ENCODE data around the gene PLEKHO1. TPM values are rescaled to one million over a fixed set of nuclear protein-coding genes. Genes with fewer than 3 reads are reported as not detected.
A peak's percentile ranks its signal among the peaks of the same experiment; 100 is the strongest.

The PLEKHO1 gene
- polyA plus RNA-seq, 1 of the 3 experiments (the other 2 are of a cell fraction) = 33.5 TPM

DNA sequence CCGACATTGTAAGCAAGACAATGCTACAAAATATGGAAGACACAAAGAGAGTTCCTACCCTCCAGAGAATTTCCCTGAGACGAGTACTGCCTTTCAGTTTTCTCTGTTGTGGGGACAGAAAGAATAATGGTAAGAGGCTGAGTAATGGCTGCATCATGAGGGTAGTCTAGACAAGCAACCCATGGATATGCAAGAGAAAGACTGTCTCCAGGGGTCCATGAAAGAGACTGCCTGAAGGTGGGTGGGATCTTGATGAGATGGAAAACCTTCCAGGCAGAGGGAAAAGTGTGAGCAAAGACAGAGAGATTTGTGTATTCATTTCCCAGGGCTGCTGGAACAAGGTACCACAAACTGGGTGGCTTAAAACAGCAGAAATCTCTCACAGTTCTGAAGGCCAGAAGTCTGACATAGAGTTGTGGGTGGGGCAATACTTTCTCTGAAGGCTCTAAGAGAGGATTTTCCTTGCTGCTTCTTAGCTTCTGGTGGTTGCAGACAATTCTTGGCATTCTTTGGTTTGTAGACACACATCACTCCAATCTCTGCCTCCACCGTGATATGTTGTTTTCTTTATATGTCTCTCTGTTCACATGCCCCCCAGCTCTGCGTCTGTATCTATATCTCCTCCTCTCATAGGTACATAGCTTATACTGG is 44.8 kb downstream of the PLEKHO1 start:
- WGBS (ENCODE audit: low lambda C conversion rate) = 81% methylated on average over 4 of the region's 4 CpGs
- Histone ChIP-seq H2AFZ (ENCODE audit: low read depth) (peak overlapping the region; percentile 57; the same call in 1 of the 2 replicates), H3K4me2 (no peak overlapping the region), H3F3A (replicated peaks; ENCODE audit: insufficient read depth) (peaks cover 5% of the 10 kb centered on the region), H4K20me1 (ENCODE audit: insufficient read depth) (no peaks in the 10 kb centered on the region), H3K27me3 (ENCODE audit: insufficient read depth) (no peaks in the 10 kb centered on the region), H3K9me2 (no peaks in the 10 kb centered on the region), H3K36me3 (replicated peaks in 1 of 2; ENCODE audit: control insufficient read depth in 1 of 2, insufficient read depth in 2 of 2, low read length in 1 of 2) (no peaks in the 10 kb centered on the region), H3K79me2 (ENCODE audit: insufficient read depth) (no peaks in the 10 kb centered on the region), H3K4me1 (ENCODE audit: control insufficient read depth in 1 of 2, insufficient read depth in 2 of 2, low read depth in 1 of 2, low read length in 1 of 2) (0 out of 4 replicates have a peak, but pooled peaks cover 0 to 4% of the 10 kb centered on the region in 2 experiments), H3K9ac (no peak overlapping the region), H3K27ac (ENCODE audit: low read depth in 2 of 2, low read length in 1 of 2) (peak overlapping the region; percentile 48 to 55; a peak in 2 of 4 replicates), H3K9me3 (no peaks in the 10 kb centered on the region), H3K4me3 (ENCODE audit: low read depth in 2 of 2, low read length in 1 of 2) (no peak overlapping the region)
- DNase-seq = no peak
- CTCF ChIA-PET = interaction anchor here (1.8 kb wide), 1 partner anchor 8 kb away, joined by 11 read pairs; no protein-coding TSS in a partner anchor
- POLR2A ChIA-PET = no interaction called here
- no peak for TF ChIP-seq TEAD4 (IDR thresholded peaks at IDR 0.05; ENCODE audit: borderline replicate concordance, insufficient read depth)
- TF ChIP-seq, protein P1, sequence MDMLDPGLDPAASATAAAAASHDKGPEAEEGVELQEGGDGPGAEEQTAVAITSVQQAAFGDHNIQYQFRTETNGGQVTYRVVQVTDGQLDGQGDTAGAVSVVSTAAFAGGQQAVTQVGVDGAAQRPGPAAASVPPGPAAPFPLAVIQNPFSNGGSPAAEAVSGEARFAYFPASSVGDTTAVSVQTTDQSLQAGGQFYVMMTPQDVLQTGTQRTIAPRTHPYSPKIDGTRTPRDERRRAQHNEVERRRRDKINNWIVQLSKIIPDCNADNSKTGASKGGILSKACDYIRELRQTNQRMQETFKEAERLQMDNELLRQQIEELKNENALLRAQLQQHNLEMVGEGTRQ (IDR thresholded peaks at IDR 0.05; ENCODE audit: borderline replicate concordance, low read depth, low read length) = no peak
- TF ChIP-seq GATA2 (CRISPR knock-in tag; IDR thresholded peaks at IDR 0.05) = no peak
- TF ChIP-seq EZH2phosphoT487 (IDR thresholded peaks at IDR 0.05; ENCODE audit: borderline replicate concordance, low read depth) = no peak

DNA sequence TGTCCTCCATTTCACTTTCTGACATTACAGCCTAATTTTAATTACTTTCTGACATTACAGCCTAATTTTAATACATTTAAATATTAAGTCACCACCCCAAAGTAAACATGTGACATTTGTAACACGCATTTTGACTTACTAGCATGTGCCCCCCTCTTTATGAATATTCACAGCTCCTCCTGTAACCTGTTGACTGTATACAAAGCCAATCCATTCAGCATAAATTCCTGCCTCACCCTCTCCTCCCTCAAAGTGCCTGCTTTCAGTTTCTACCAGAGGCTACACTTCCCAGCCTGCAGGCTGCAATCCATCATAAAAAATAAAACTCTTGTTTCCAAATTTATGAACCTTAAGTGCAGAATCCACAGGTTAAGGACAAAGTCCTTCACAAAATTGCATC is 46.7 kb downstream of the PLEKHO1 start:
- H3K9me3 ChIP-seq = no peaks in the 10 kb centered on the region
- ChIA-PET POLR2A (no interaction called here), CTCF (interaction anchor here (1.8 kb wide), 1 partner anchor 10 kb away, joined by 11 read pairs; no protein-coding TSS in a partner anchor)
- no peak overlapping the region for H3K27ac ChIP-seq (ENCODE audit: low read depth in 2 of 2, low read length in 1 of 2)
- H3K4me3 ChIP-seq (ENCODE audit: low read depth in 2 of 2, low read length in 1 of 2) = no peak overlapping the region
- peaks cover 5% of the 10 kb centered on the region for H3F3A ChIP-seq (replicated peaks; ENCODE audit: insufficient read depth)
- no peak overlapping the region for H3K4me2 ChIP-seq
- DNase-seq = no peak
- no peaks in the 10 kb centered on the region for H4K20me1 ChIP-seq (ENCODE audit: insufficient read depth)
- H3K27me3 ChIP-seq (ENCODE audit: insufficient read depth) = no peaks in the 10 kb centered on the region
- H3K79me2 ChIP-seq (ENCODE audit: insufficient read depth) = no peaks in the 10 kb centered on the region
- no peak overlapping the region for H3K9ac ChIP-seq
- TF ChIP-seq, protein P2, sequence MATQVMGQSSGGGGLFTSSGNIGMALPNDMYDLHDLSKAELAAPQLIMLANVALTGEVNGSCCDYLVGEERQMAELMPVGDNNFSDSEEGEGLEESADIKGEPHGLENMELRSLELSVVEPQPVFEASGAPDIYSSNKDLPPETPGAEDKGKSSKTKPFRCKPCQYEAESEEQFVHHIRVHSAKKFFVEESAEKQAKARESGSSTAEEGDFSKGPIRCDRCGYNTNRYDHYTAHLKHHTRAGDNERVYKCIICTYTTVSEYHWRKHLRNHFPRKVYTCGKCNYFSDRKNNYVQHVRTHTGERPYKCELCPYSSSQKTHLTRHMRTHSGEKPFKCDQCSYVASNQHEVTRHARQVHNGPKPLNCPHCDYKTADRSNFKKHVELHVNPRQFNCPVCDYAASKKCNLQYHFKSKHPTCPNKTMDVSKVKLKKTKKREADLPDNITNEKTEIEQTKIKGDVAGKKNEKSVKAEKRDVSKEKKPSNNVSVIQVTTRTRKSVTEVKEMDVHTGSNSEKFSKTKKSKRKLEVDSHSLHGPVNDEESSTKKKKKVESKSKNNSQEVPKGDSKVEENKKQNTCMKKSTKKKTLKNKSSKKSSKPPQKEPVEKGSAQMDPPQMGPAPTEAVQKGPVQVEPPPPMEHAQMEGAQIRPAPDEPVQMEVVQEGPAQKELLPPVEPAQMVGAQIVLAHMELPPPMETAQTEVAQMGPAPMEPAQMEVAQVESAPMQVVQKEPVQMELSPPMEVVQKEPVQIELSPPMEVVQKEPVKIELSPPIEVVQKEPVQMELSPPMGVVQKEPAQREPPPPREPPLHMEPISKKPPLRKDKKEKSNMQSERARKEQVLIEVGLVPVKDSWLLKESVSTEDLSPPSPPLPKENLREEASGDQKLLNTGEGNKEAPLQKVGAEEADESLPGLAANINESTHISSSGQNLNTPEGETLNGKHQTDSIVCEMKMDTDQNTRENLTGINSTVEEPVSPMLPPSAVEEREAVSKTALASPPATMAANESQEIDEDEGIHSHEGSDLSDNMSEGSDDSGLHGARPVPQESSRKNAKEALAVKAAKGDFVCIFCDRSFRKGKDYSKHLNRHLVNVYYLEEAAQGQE (IDR thresholded peaks at IDR 0.05; ENCODE audit: low read depth, low read length) = no peak
- TF ChIP-seq JUND (IDR thresholded peaks at IDR 0.05) (no peak), CHD2 (IDR thresholded peaks at IDR 0.05; ENCODE audit: low read length, partially characterized antibody) (no peak), MEF2A (IDR thresholded peaks at IDR 0.05; ENCODE audit: borderline replicate concordance, low read depth) (no peak), GABPA (IDR thresholded peaks at IDR 0.05; ENCODE audit: low read depth) (no peak), FOSL2 (IDR thresholded peaks at IDR 0.05; ENCODE audit: borderline replicate concordance, low read depth) (no peak)
- TF ChIP-seq, protein P3, sequence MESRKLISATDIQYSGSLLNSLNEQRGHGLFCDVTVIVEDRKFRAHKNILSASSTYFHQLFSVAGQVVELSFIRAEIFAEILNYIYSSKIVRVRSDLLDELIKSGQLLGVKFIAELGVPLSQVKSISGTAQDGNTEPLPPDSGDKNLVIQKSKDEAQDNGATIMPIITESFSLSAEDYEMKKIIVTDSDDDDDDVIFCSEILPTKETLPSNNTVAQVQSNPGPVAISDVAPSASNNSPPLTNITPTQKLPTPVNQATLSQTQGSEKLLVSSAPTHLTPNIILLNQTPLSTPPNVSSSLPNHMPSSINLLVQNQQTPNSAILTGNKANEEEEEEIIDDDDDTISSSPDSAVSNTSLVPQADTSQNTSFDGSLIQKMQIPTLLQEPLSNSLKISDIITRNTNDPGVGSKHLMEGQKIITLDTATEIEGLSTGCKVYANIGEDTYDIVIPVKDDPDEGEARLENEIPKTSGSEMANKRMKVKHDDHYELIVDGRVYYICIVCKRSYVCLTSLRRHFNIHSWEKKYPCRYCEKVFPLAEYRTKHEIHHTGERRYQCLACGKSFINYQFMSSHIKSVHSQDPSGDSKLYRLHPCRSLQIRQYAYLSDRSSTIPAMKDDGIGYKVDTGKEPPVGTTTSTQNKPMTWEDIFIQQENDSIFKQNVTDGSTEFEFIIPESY (IDR thresholded peaks at IDR 0.05; ENCODE audit: borderline replicate concordance, low read depth) = no peak
- TF ChIP-seq, protein P4, sequence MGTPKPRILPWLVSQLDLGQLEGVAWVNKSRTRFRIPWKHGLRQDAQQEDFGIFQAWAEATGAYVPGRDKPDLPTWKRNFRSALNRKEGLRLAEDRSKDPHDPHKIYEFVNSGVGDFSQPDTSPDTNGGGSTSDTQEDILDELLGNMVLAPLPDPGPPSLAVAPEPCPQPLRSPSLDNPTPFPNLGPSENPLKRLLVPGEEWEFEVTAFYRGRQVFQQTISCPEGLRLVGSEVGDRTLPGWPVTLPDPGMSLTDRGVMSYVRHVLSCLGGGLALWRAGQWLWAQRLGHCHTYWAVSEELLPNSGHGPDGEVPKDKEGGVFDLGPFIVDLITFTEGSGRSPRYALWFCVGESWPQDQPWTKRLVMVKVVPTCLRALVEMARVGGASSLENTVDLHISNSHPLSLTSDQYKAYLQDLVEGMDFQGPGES (IDR thresholded peaks at IDR 0.05; ENCODE audit: low read depth, low read length) = no peak
- no peaks in the 10 kb centered on the region for H3K9me2 ChIP-seq
- 0 out of 4 replicates have a peak, but pooled peaks cover 0 to 4% of the 10 kb centered on the region in 2 experiments for H3K4me1 ChIP-seq (ENCODE audit: control insufficient read depth in 1 of 2, insufficient read depth in 2 of 2, low read depth in 1 of 2, low read length in 1 of 2)
- no peaks in the 10 kb centered on the region for H3K36me3 ChIP-seq (replicated peaks in 1 of 2; ENCODE audit: control insufficient read depth in 1 of 2, insufficient read depth in 2 of 2, low read length in 1 of 2)
- no peak overlapping the region for H2AFZ ChIP-seq (ENCODE audit: low read depth)
- WGBS (ENCODE audit: low lambda C conversion rate) = 85% methylated on average over 1 of the region's 1 CpG
